GM12801 (cell line): ENCODE results near the gene FTSJ3.

Experiments used
- TF ChIP-seq, protein P1 (sequence below): IDR thresholded peaks from one replicate; pipeline ENCODE4 v1.5.1; 2011; ENCODE audit warnings: control low read depth; ENCODE audit not compliant: insufficient read length; ENCODE audit errors: extremely low read depth

The FTSJ3 gene

DNA sequence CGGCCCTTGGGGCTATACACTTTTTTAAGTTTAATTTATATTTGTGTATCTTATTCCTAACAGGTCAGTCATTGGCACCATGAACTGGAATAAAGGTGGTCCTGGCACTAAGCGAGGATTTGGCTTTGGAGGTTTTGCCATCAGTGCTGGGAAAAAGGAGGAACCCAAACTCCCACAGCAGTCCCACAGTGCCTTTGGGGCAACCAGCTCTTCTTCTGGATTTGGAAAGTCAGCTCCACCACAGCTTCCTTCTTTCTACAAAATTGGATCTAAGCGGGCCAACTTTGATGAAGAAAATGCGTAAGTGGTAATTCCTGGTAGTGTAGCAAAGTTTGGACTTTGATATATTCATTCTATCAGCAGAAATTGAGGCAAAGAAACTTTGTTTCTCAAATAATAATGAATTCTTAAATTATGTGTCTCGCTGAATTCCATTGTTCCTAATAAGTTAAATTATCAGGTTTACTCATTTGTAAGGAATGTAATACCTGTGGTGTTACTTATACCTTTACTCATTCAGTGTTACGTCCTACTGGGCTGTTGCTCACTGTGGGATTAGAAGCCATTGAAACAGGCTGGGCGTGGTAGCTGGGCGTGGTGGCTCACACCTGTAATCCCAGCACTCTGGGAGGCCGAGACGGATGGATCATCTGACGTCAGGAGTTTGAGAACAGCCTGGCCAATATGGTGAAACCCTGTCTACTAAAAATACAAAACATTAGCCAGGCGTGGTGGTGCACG is 40.3 kb downstream of the FTSJ3 start:
- TF ChIP-seq, protein P1, sequence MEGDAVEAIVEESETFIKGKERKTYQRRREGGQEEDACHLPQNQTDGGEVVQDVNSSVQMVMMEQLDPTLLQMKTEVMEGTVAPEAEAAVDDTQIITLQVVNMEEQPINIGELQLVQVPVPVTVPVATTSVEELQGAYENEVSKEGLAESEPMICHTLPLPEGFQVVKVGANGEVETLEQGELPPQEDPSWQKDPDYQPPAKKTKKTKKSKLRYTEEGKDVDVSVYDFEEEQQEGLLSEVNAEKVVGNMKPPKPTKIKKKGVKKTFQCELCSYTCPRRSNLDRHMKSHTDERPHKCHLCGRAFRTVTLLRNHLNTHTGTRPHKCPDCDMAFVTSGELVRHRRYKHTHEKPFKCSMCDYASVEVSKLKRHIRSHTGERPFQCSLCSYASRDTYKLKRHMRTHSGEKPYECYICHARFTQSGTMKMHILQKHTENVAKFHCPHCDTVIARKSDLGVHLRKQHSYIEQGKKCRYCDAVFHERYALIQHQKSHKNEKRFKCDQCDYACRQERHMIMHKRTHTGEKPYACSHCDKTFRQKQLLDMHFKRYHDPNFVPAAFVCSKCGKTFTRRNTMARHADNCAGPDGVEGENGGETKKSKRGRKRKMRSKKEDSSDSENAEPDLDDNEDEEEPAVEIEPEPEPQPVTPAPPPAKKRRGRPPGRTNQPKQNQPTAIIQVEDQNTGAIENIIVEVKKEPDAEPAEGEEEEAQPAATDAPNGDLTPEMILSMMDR: no peak

GRCh38 chr17:63786117-63786516 is 41.3 kb downstream of the FTSJ3 start:
- TF ChIP-seq, protein P1: no peak

- TF ChIP-seq, protein P1: no peak
These were observed 41.9 kb downstream of the FTSJ3 start for GRCh38 chr17:63785556-63785955.

DNA sequence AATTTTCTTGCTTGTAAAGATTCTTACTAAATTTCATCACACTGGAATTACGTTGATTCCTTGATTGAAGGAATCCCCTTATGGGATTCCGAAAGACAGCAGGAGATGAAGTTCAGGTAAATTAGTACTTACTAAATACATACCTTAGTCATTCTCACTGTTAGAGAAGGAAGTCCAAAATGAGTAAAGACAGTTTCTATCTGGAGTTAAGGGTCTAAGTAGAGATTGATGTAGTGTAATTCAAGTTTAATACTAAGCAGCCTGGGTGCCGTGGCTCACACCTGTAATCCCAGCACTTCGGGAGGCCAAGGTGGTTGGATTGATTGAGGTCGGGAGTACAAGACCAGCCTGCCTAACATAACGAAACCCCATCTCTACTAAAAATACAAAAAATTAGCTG is 43.9 kb downstream of the FTSJ3 start:
- TF ChIP-seq, protein P1: no peak

DNA sequence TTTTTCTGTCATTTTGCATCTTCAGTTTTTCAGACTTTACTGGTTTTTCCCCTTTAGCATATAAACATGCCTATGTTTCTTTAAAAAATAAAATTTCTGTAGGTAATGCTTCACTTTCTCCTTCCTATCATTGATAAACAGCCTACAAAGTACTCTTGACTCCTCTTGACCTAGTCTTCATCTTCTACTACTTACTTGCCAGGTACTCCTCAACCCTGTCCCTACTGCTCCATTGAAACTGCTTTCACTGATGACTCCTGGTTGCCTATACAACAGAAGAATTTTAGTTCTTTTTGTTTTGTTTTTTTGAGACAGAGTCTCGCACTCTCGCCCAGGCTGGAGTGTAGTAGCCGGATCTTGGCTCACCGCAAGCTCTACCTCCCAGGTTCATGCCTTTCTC is 46.5 kb downstream of the FTSJ3 start:
- TF ChIP-seq, protein P1: no peak

DNA sequence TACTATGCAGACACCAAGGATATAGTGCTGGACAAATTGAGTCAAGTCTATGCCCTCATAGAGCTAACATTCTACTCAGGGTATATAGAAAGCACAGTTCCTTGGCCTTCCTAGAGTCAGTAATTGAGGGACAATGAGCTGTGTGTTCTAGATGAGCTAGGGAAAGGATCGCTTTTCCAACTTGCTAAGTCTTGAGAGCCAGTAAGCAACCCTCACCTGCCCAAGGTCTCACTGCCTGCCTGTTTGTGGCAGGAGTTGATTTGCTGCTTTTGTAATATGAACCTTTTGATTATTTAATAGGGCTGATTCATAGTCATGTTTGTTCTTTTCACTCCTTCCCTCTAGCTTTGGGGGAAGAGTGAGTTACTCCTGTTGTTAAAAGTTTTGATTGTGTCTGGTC is 47.0 kb downstream of the FTSJ3 start:
- TF ChIP-seq, protein P1: no peak

DNA sequence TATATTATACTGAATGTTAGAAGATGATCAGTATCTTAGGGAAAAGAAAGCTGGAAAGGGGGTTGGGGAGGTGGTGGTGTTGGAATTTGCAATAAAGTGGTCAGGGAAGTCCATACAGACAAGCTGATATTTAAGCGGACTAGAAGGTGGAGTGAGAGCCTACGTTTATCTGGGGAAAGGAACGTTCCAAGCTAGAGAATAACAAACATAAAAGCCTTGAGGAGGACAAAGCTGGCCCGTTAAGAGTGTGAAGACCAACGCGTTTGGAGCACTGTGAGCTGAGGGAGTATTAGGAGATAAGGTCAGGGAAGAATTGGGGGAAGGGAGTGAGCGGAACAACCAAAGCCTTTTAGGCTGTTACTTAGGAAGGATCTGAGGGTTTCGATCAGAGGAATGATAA is 52.0 kb downstream of the FTSJ3 start:
- TF ChIP-seq, protein P1: no peak
